CD8-positive, alpha-beta memory T cell (primary cell): ENCODE results near the gene ANXA6. TPM values are rescaled to one million over a fixed set of nuclear protein-coding genes. Genes with fewer than 3 reads are reported as not detected.

ENCODE experiments used
- CTCF ChIA-PET: fragments of 350-600 bp; sonication (Branson Sonifier 250); formaldehyde crosslinking; loops from one replicate; lab custom pipeline; 2021; ENCODE audit warnings: antibody characterized with exemption; lab: Charles Lee
- POLR2A ChIA-PET: fragments of 350-600 bp; sonication (Branson Sonifier 250); formaldehyde crosslinking; loops from one replicate; lab custom pipeline; 2021; ENCODE audit warnings: antibody characterized with exemption; lab: Charles Lee
- DNase-seq, 5 donors: peaks; one replicate each; pipeline versions ENCODE4 v3.0.0 to v3.0.0-alpha.2; 2020 to 2022; ENCODE audit warnings: mixed read lengths in 1 of 5
- H3K27ac ChIP-seq: one replicate; pipeline ENCODE4 v1.7.0; 2013; ENCODE audit warnings: low read depth, mild to moderate bottlenecking, low read length, moderate library complexity
- H3K27me3 ChIP-seq: 2 replicates; pipeline ENCODE4 v1.7.0; 2013; ENCODE audit warnings: low read length, mild to moderate bottlenecking; ENCODE audit not compliant: insufficient read depth, poor library complexity, severe bottlenecking
- H3K36me3 ChIP-seq: 2 replicates; pipeline ENCODE4 v1.7.0; 2013; ENCODE audit warnings: mild to moderate bottlenecking, low read length, moderate library complexity; ENCODE audit not compliant: insufficient read depth
- H3K4me1 ChIP-seq: 2 replicates; pipeline ENCODE4 v1.7.0; 2013; ENCODE audit warnings: mild to moderate bottlenecking, low read length, moderate library complexity; ENCODE audit not compliant: insufficient read depth
- H3K4me3 ChIP-seq: 2 replicates; pipeline ENCODE4 v1.7.0; 2013; ENCODE audit warnings: mild to moderate bottlenecking, low read length
- H3K9me3 ChIP-seq: 2 replicates; pipeline ENCODE4 v1.7.0; 2013; ENCODE audit warnings: mild to moderate bottlenecking, low read length
- H3K27ac Mint-ChIP-seq, 8 donors: one replicate each; pipeline ENCODE4 v1.8.0; 2020 to 2021; ENCODE audit warnings: mixed read lengths in 8 of 8, mild to moderate bottlenecking in 6 of 8, inconsistent platforms in 3 of 8, moderate library complexity in 3 of 8
- H3K27me3 Mint-ChIP-seq, 2 donors: one replicate each; pipeline ENCODE4 v1.8.0; 2020 to 2021; ENCODE audit warnings: mixed read lengths in 2 of 2, mild to moderate bottlenecking in 1 of 2, moderate library complexity in 1 of 2
- H3K36me3 Mint-ChIP-seq, 3 donors: one replicate each; pipeline ENCODE4 v1.8.0; 2020 to 2021; ENCODE audit warnings: mixed read lengths in 3 of 3, inconsistent platforms in 1 of 3, mild to moderate bottlenecking in 1 of 3
- H3K4me1 Mint-ChIP-seq, 3 donors: one replicate each; pipeline ENCODE4 v1.8.0; 2020 to 2021; ENCODE audit warnings: mixed read lengths in 3 of 3, inconsistent platforms in 1 of 3, mild to moderate bottlenecking in 1 of 3
- H3K4me3 Mint-ChIP-seq, 7 donors: one replicate each; pipeline ENCODE4 v1.8.0; 2020 to 2021; ENCODE audit warnings: mixed read lengths in 7 of 7, mild to moderate bottlenecking in 6 of 7, moderate library complexity in 4 of 7, inconsistent platforms in 2 of 7
- H3K9me3 Mint-ChIP-seq, 5 donors: one replicate each; pipeline ENCODE4 v1.8.0; 2020 to 2022; ENCODE audit warnings: mixed read lengths in 5 of 5, mild to moderate bottlenecking in 3 of 5, moderate library complexity in 2 of 5, inconsistent platforms in 1 of 5
- polyA plus RNA-seq: library from polyadenylated mRNA; unstranded; fragments of 300-500 nt; fragmentation: Illumina TruSeq; gene quantifications from one replicate; pipeline ENCODE4 v1.2.3, GENCODE V29; 2021
- total RNA-seq, 2 experiments: library from RNA; stranded (reverse); gene quantifications; one replicate each; pipeline ENCODE4 v1.2.3, GENCODE V29; 2021

ANXA6 gene
- total and polyA plus RNA-seq, 3 experiments from 2014 or later: 351 to 459 (median 452) TPM

DNA sequence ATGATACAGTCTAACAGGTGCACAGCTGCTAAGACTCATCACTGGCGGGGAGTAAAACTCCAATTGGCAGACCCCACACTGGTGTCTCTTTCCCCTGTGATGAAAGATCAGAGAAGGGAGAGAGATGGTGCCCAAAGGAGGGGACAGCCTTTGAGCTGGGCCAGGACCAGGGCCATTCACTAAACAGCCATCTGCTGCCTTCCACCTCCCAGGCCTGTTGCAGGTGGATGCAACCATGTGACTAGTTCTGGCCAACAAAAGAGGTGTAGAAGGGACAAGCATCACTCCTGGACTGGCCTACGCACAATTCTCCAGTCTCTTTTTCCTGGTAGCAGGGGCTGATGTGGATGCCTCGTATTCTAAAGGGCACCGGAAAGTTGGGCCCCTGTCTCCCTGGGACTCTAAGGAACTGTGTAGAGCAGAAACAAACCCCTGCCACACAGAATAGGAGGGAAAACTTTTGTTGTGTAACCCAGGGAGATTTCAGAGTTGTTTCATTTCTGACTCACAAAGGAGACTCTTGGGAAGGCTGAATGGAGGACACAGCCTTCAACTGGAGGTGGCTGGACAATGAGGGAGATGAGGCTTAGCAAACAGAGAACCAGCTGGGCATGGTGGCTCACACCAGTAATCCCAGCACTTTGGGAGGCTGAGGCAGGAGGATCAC is 103.7 kb downstream of the ANXA6 start:
- POLR2A ChIA-PET: no interaction called here
- Histone ChIP-seq H3K27me3 (no peaks in the 10 kb centered on the region), H3K4me1 (no peaks in the 10 kb centered on the region), H3K9me3 (no peaks in the 10 kb centered on the region), H3K4me3 (no peak overlapping the region), H3K36me3 (peaks cover 67% of the 10 kb centered on the region), H3K27ac (no peak overlapping the region)
- DNase-seq: no peak
- Mint-ChIP-seq H3K36me3 (peaks cover 0 to 93% (median 16%) of the 10 kb centered on the region in 3 donors), H3K9me3 (no peaks in the 10 kb centered on the region), H3K27ac (peak overlapping the region in 6 of 8 donors; percentile 30 to 66 (median 52)), H3K4me1 (peaks cover 4 to 21% (median 16%) of the 10 kb centered on the region in 3 donors), H3K4me3 (no peak overlapping the region), H3K27me3 (no peaks in the 10 kb centered on the region)
- CTCF ChIA-PET: interaction anchor here (0.7 to 14.1 kb wide), 6 partner anchors 30 to 185 kb away, joined by 3 to 267 read pairs (median 10); no protein-coding TSS in a partner anchor

DNA sequence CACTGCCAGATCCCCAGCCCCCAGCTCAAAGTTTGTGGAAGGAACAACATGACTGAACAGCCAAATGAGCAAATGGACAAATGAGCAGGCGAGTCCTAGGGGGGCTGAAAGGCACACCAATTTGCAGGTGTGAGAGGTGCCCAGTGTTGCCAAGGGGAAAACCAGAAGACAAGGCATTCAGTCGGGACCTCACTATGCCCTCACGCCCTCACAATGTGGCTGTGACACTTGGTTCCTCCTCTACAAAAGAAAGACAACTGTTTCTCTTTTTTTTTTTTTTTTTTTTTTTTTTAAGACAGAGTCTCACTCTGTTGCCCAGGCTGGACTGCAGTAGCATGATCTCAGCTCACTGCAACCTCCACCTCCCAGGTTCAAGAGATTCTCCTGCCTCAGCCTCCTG is 104.7 kb downstream of the ANXA6 start:
- no peak overlapping the region for H3K27ac ChIP-seq

DNA sequence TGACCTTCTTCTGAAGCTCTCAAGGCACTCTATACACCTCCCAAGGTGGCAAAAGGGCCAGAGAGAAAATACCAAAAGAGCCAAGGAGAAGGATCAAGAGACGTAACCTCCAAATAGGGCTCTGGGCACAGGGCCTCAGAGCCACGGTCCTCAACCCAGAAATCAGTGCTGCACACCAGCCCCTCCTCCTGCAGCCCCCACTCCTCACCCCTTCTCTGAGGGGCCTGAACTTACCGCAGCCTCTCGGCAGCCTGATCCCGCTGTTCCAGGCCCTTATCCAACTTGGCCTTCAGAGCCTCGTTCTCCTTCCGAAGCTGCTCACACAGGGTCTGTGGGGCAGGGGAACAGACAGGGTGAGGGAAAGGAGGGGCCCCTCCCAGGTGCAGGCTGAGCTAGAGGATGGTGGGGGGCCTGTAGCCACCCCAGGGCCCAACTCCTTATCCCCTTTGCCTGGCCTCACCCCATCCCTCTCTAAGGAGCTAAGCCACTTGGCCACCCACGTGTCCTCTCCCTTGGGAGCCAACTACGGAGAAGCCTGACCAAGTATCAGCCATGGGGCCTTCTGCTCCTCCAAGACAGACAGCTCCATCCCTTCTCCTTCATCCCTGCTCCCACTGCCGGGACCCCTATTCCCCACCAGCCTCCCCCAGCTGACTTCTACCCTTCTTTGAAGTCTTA is 105.5 kb downstream of the ANXA6 start:
- no peaks in the 10 kb centered on the region for H3K9me3 ChIP-seq
- H3K9me3 Mint-ChIP-seq: no peaks in the 10 kb centered on the region
- ChIA-PET CTCF (interaction anchor here (0.6 to 14.1 kb wide), 35 partner anchors 10 to 189 kb away, joined by 3 to 267 read pairs (median 5); partner anchors contain the start of gene TNIP1), POLR2A (interaction anchor here (1.5 kb wide), 1 partner anchor 64 kb away, joined by 5 read pairs; no protein-coding TSS in a partner anchor)
- no peaks in the 10 kb centered on the region for H3K27me3 ChIP-seq
- H3K4me3 ChIP-seq: no peak overlapping the region
- no peaks in the 10 kb centered on the region for H3K27me3 Mint-ChIP-seq
- no peak for DNase-seq
- H3K4me1 Mint-ChIP-seq: peaks cover 8 to 24% (median 18%) of the 10 kb centered on the region in 3 donors
- H3K36me3 ChIP-seq: peaks cover 74% of the 10 kb centered on the region
- H3K27ac ChIP-seq: no peak overlapping the region
- H3K36me3 Mint-ChIP-seq: peaks cover 3 to 93% (median 29%) of the 10 kb centered on the region in 3 donors
- no peak overlapping the region for H3K4me3 Mint-ChIP-seq
- no peaks in the 10 kb centered on the region for H3K4me1 ChIP-seq
- peak overlapping the region in 6 of 8 donors; percentile 54 to 79 (median 68) for H3K27ac Mint-ChIP-seq

More for the DNA sequence above, 104.7 kb downstream of the ANXA6 start:
- H3K36me3 ChIP-seq: peaks cover 67% of the 10 kb centered on the region
- ChIA-PET POLR2A (interaction anchor here (1.5 kb wide), 1 partner anchor 63 kb away, joined by 5 read pairs; no protein-coding TSS in a partner anchor), CTCF (interaction anchor here (0.7 to 14.1 kb wide), 15 partner anchors 10 to 117 kb away, joined by 3 to 267 read pairs (median 7); no protein-coding TSS in a partner anchor)
- Mint-ChIP-seq H3K27ac (peak overlapping the region in 4 of 8 donors; percentile 23 to 62 (median 45)), H3K4me3 (no peak overlapping the region), H3K27me3 (no peaks in the 10 kb centered on the region), H3K9me3 (no peaks in the 10 kb centered on the region), H3K36me3 (peaks cover 3 to 93% (median 23%) of the 10 kb centered on the region in 3 donors), H3K4me1 (peaks cover 4 to 22% (median 17%) of the 10 kb centered on the region in 3 donors)
- no peak overlapping the region for H3K4me3 ChIP-seq
- H3K4me1 ChIP-seq: no peaks in the 10 kb centered on the region
- H3K9me3 ChIP-seq: no peaks in the 10 kb centered on the region
- no peak for DNase-seq
- no peaks in the 10 kb centered on the region for H3K27me3 ChIP-seq

DNA sequence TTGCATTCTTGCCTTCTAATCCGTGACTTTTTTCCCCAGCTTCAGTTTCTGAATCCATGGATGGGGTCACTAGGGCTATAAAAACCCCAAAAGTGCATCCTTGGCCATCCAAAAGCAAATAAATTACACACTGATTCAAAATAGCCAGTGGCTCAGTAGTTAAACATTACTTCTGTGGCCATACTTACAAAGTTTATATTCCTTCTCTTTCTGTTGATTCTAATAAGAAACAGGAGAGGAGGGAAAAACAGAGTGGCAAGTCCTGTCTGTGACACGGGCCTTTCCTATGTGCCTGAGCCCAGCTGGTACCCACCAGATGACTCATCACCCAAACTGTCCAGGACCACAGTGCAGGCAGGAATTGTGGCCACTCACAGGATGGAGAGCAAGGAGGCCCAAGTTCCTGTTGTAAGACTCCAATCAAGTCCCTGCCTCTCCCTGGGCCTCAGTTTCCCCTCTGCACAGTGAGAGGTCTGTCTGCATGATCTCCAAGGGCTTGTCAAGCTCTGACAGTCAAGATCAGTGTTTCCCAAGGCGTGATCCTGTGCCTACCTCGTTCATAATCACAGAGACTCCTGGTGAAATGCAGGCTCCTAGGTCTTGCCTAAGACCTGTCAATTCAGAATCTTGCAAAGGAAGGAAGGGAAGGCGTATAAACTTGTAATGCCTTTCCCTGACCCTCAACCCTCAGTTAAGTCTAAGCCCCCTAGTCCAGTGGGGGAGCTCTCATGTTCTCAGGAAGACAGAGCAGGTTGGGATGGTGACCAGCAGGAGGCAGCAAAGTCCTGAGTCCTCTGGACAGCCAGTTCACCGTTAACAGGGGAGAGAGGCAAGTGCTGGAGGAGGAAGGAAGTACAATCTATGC is 106.3 kb downstream of the ANXA6 start:
- H3K4me1 ChIP-seq: no peaks in the 10 kb centered on the region
- Mint-ChIP-seq H3K4me1 (peaks cover 9 to 23% (median 17%) of the 10 kb centered on the region in 3 donors), H3K27me3 (no peaks in the 10 kb centered on the region), H3K4me3 (no peak overlapping the region), H3K27ac (peak overlapping the region in 5 of 8 donors; percentile 54 to 79 (median 74)), H3K36me3 (peaks cover 3 to 93% (median 29%) of the 10 kb centered on the region in 3 donors), H3K9me3 (no peaks in the 10 kb centered on the region)
- no peak overlapping the region for H3K27ac ChIP-seq
- no peaks in the 10 kb centered on the region for H3K27me3 ChIP-seq
- peaks cover 73% of the 10 kb centered on the region for H3K36me3 ChIP-seq
- DNase-seq: peak; percentile 49 to 81 (median 57)
- ChIA-PET CTCF (interaction anchor here (0.6 to 14.1 kb wide), 32 partner anchors 9 to 189 kb away, joined by 3 to 267 read pairs (median 5); partner anchors contain the start of gene TNIP1), POLR2A (interaction anchor here (1.5 kb wide), 1 partner anchor 64 kb away, joined by 5 read pairs; no protein-coding TSS in a partner anchor)
- no peaks in the 10 kb centered on the region for H3K9me3 ChIP-seq
- H3K4me3 ChIP-seq: no peak overlapping the region

Other genes with a start within 250 kb of the ANXA6 start
- not detected for gene GPX3, start 137.2 kb downstream of the ANXA6 start, total RNA-seq
- gene GPX3, start 137.2 kb downstream of the ANXA6 start, polyA plus RNA-seq: 0.63 TPM
- gene TNIP1, start 76.7 kb downstream of the ANXA6 start, total RNA-seq: 100 to 1,000 TPM; 212 to 213 TPM
- 62.4 TPM for gene TNIP1, start 76.7 kb downstream of the ANXA6 start, polyA plus RNA-seq
- gene CCDC69, start 66.3 kb upstream of the ANXA6 start, total RNA-seq: 10 to 100 TPM; 47.9 to 50.5 TPM
- 134 TPM for gene CCDC69, start 66.3 kb upstream of the ANXA6 start, polyA plus RNA-seq
- gene GM2A, start 95.4 kb upstream of the ANXA6 start, total RNA-seq: 10 to 100 TPM; 12.7 to 14.9 TPM
- gene GM2A, start 95.4 kb upstream of the ANXA6 start, polyA plus RNA-seq: 4.7 TPM
- gene SLC36A3, start 146.0 kb upstream of the ANXA6 start, total RNA-seq: not detected
- gene SLC36A3, start 146.0 kb upstream of the ANXA6 start, polyA plus RNA-seq: not detected
- gene SLC36A2, start 189.8 kb upstream of the ANXA6 start, total RNA-seq: not detected
- gene SLC36A2, start 189.8 kb upstream of the ANXA6 start, polyA plus RNA-seq: not detected